Retinal pigment epithelial cell (primary cell): ENCODE measurements around the gene AMIGO2.
A peak's percentile ranks its signal among the peaks of the same experiment; 100 is the strongest.

Experiments used
- DNase-seq: peaks from one replicate; pipeline ENCODE4 v3.0.0-alpha.2; 2010; ENCODE audit warnings: low read depth
- H3K4me3 ChIP-seq: 2 replicates; pipeline ENCODE4 v1.5.1; 2011; ENCODE audit warnings: mild to moderate bottlenecking, low read length, control low read depth, moderate library complexity
- CTCF ChIP-seq: conservative IDR thresholded peaks from 2 replicates; pipeline ENCODE4 v1.5.1; 2011; ENCODE audit warnings: low read depth, low read length, control low read depth, inconsistent platforms

The AMIGO2 gene

GRCh38 chr12:47075192-47076084 is 4.3 kb downstream of the AMIGO2 start:
- DNase-seq, result no peak
- TF ChIP-seq CTCF, result no peak
- no peak overlapping the region for H3K4me3 ChIP-seq

GRCh38 chr12:47074757-47075156 is 5.0 kb downstream of the AMIGO2 start:
- no peak for TF ChIP-seq CTCF
- H3K4me3 ChIP-seq, result no peak overlapping the region
- DNase-seq, result no peak

- DNase-seq, result no peak
- TF ChIP-seq CTCF, result no peak
- H3K4me3 ChIP-seq, result no peak overlapping the region
Observed at GRCh38 chr12:47073951-47074350, 5.8 kb downstream of the AMIGO2 start.

GRCh38 chr12:47071241-47071852 is 8.4 kb downstream of the AMIGO2 start:
- no peak overlapping the region for H3K4me3 ChIP-seq
- TF ChIP-seq CTCF, result peak; percentile 54
- DNase-seq, result no peak

- H3K4me3 ChIP-seq, result no peak overlapping the region
- TF ChIP-seq CTCF, result no peak
- no peak for DNase-seq
Observed at GRCh38 chr12:47070310-47070709, 9.4 kb downstream of the AMIGO2 start.

- H3K4me3 ChIP-seq, result no peak overlapping the region
- TF ChIP-seq CTCF, result no peak
- no peak for DNase-seq
Observed at GRCh38 chr12:47068539-47068938, 11.2 kb downstream of the AMIGO2 start.

- H3K4me3 ChIP-seq, result no peak overlapping the region
- DNase-seq, result no peak
- TF ChIP-seq CTCF, result no peak
Observed at GRCh38 chr12:47067771-47068431, 11.9 kb downstream of the AMIGO2 start.
